ENCODE measurements around the gene CATSPERD.

DNA sequence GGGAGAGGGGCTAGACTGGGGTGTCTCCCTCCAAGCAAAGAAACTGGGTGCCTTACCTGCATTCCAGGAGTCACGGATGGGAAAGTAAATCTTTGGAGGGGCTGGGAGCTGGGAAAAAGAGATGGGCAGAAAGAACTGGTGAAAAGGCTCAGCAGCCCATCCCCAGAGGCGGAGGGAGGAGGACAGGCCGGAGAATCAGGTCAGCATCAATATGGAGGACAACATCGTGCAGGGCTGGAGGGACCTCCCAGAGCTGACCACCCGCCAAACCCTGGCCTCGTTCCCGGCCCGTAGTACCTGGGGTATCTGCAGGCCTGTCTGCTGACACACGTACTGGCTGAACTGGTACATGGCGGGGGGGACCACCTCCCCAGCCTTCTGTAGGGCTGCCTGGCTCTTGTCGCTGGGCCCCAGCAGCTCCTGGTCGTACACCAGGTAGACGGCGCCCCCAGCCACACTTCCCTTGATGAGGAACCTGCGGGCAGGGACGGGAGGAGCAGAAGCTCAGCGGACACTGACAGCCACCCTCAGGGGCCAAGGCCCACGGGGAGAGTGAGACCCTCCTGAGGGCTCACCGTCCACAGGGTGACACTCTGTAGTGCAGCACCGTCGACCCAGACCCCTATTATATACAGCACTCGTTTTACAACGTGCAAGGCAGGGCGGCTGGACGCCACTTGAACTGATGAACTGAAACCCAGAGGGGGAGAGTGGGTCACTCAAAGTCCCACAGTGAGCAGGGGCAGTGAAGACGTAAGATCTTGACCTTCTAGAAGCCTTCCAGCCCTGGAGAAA lies 41.0 kb upstream of the CATSPERD start:
- TF ChIP-seq POLR2A (IDR thresholded peaks at IDR 0.05) (no peak), EP300 (IDR thresholded peaks at IDR 0.05) (no peak)
- TF ChIP-seq, protein P1, sequence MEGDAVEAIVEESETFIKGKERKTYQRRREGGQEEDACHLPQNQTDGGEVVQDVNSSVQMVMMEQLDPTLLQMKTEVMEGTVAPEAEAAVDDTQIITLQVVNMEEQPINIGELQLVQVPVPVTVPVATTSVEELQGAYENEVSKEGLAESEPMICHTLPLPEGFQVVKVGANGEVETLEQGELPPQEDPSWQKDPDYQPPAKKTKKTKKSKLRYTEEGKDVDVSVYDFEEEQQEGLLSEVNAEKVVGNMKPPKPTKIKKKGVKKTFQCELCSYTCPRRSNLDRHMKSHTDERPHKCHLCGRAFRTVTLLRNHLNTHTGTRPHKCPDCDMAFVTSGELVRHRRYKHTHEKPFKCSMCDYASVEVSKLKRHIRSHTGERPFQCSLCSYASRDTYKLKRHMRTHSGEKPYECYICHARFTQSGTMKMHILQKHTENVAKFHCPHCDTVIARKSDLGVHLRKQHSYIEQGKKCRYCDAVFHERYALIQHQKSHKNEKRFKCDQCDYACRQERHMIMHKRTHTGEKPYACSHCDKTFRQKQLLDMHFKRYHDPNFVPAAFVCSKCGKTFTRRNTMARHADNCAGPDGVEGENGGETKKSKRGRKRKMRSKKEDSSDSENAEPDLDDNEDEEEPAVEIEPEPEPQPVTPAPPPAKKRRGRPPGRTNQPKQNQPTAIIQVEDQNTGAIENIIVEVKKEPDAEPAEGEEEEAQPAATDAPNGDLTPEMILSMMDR (IDR thresholded peaks at IDR 0.05) = no peak
